Measurements from ENCODE around the gene XXYLT1. TPM values are rescaled to one million over a fixed set of nuclear protein-coding genes. Genes with fewer than 3 reads are reported as not detected.

The XXYLT1 gene
- total and polyA plus RNA-seq, 9 of the 15 experiments (the other 6 are each of a cell fraction or from before 2014, with no cell fraction given): 1.9 to 18.9 (median 15.0) TPM

GRCh38 chr3:195102609-195103467, 168.1 kb downstream of the XXYLT1 start (continued):
- TF ChIP-seq MEIS2 (IDR thresholded peaks at IDR 0.05; ENCODE audit: partially characterized antibody): peak; percentile 60
- 0 out of 4 replicates have a peak, but pooled peaks of 1 of the 2 experiments have one; percentile 45 for TF ChIP-seq UBTF (IDR thresholded peaks at IDR 0.05; ENCODE audit: borderline replicate concordance in 1 of 2, low read depth in 2 of 2, low read length in 2 of 2)
- TF ChIP-seq BCOR (IDR thresholded peaks at IDR 0.05): peak; percentile 83
- TF ChIP-seq ETV1 (tag; conservative IDR thresholded peaks at IDR 0.05; ENCODE audit: low read depth): peak; percentile 69
- TF ChIP-seq ZKSCAN8 (CRISPR knock-in tag; IDR thresholded peaks at IDR 0.05): 0 out of 2 replicates have a peak, but pooled peaks have one; percentile 64
- TF ChIP-seq SOX6 (IDR thresholded peaks at IDR 0.05): peak; percentile 62
- TF ChIP-seq PBX2 (CRISPR knock-in tag; IDR thresholded peaks at IDR 0.05; ENCODE audit: low read depth): no peak
- 0 out of 2 replicates have a peak, but pooled peaks have one; percentile 49 for TF ChIP-seq PBX2 (tag; conservative IDR thresholded peaks at IDR 0.05; ENCODE audit: low read depth)
- no peak for TF ChIP-seq CREB5 (CRISPR knock-in tag; IDR thresholded peaks at IDR 0.05)
- TF ChIP-seq EHMT2 (IDR thresholded peaks at IDR 0.05): no peak
- peak; percentile 80 for TF ChIP-seq DMBX1 (CRISPR knock-in tag; IDR thresholded peaks at IDR 0.05; ENCODE audit: borderline replicate concordance)
- TF ChIP-seq C11orf30 (IDR thresholded peaks at IDR 0.05; ENCODE audit: low read depth): peak; percentile 96
- no peak for TF ChIP-seq NR3C1 (CRISPR knock-in tag; IDR thresholded peaks at IDR 0.05)
- no peak for TF ChIP-seq SIRT6 (IDR thresholded peaks at IDR 0.05; ENCODE audit: low read depth, low read length)
- TF ChIP-seq BHLHE40 (IDR thresholded peaks at IDR 0.05; ENCODE audit: low read length): peak; percentile 92
- peak; percentile 44; the same call in 1 of the 2 replicates for TF ChIP-seq GABPA (tag; conservative IDR thresholded peaks at IDR 0.05; ENCODE audit: low read depth)
- TF ChIP-seq NRF1 (conservative IDR thresholded peaks at IDR 0.05 in 1 of 2, IDR thresholded peaks at IDR 0.05 in 1 of 2): peak; percentile 16 to 21; a peak in 1 of 4 replicates
- TF ChIP-seq NBN (IDR thresholded peaks at IDR 0.05; ENCODE audit: low read depth): peak; percentile 72; the same call in 1 of the 2 replicates
- 0 out of 2 replicates have a peak, but pooled peaks have one; percentile 8 for TF ChIP-seq SMAD3 (CRISPR knock-in tag; conservative IDR thresholded peaks at IDR 0.05)

Measured in K562 (cell line).